Posterior vena cava (tissue), 2 donors: Measurements from ENCODE around the gene RAB3A. TPM values are rescaled to one million over a fixed set of nuclear protein-coding genes. Genes with fewer than 3 reads are reported as not detected.

Source experiments
- DNase-seq: peaks from one replicate; pipeline ENCODE4 v3.0.0-alpha.2; 2020; ENCODE audit warnings: low spot score
- intact Hi-C, 2 donors: fragments of 100-400 bp; cut with DNase I; formaldehyde crosslinking; loops; one replicate each; pipeline versions ENCODE4 v1.14.1 to v1.14.2; 2022 to 2023
- total RNA-seq, 2 donors: library from RNA; stranded (reverse); fragmentation: NEBNext Ultra II Directional; extraction: Animal tissue kit (Norgen Biotek cat#: 25700); gene quantifications; one replicate each; pipeline ENCODE4 v1.2.1, GENCODE V29; 2021
- donor health status: DM: yes; HTN: yes; CAD: no.
- donor health status: DM: yes; HTN: yes; CAD: no.

RAB3A gene
- total RNA-seq, 2 donors from 2014 or later: 1.9 to 2.9 TPM

- no peak for DNase-seq
- intact Hi-C loops: loop anchor here in 1 of 2 donors (10.0 kb wide), 1 partner anchor 50 kb away; a partner anchor contains a TSS
Observed at GRCh38 chr19:18204394-18205199, 755 bp upstream of the RAB3A start.

DNA sequence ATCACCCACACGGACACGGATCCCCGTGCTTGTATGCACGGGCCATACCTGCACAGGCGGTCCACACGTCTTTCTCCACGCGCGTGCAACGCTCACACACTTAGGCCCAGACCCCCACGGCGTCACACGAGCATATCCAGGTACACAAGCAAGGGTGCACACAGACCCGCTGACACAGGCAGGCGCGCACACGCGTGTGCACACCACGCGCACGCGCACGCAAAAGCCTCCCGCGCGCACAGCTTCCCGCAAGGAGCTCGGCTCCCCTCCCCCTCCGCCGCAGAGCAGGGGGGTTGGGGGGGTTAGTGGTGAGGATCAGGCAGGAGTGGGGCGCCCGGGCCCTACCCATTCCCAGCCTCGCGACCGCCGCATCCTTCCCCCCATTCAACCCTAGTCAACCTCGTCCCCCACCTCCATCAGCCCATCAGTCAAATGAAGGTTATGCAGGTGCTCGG, 407 bp downstream of the RAB3A start:
- DNase-seq: peak; percentile 88

DNA sequence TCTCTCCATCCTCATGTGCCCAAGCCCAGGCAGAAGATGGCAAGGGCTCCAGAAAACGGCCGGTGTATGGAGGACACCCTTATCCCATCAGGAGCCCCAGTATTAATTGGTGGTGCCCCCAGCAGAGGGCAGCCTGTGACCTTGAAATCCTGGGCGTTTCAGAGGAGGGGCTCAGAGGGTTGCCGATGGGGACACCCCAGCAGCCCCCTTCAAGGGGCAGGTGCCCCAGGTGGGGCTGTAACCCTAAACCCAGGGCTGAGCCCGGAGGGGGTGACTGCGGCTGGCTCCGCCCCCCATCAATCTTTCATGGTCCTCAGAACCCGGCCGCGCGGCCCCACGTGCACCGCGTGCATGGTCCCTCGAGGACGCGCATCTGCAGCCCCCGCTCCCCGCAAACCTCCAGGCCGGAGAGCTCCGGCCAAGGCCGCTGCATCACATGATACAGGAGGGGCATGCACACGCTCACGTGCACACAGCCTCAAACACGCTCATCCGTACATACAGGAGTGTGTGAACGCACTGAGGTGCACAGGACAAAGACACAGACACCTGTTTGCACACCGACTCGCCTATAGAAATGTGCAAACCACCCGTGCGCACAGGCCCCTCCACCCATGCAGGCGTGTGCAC, 949 bp downstream of the RAB3A start:
- intact Hi-C loops: loop anchor here in 1 of 2 donors (10.0 kb wide), 1 partner anchor 52 kb away; a partner anchor contains a TSS
- DNase-seq: peak; percentile 85

More for the DNA sequence above, 407 bp downstream of the RAB3A start:
- intact Hi-C loops: loop anchor here in 1 of 2 donors (10.0 kb wide), 1 partner anchor 51 kb away; a partner anchor contains a TSS

GRCh38 chr19:18202397-18202777, 1.5 kb downstream of the RAB3A start:
- intact Hi-C loops: loop anchor here in 1 of 2 donors (10.0 kb wide), 1 partner anchor 52 kb away; a partner anchor contains a TSS
- DNase-seq: no peak

DNA sequence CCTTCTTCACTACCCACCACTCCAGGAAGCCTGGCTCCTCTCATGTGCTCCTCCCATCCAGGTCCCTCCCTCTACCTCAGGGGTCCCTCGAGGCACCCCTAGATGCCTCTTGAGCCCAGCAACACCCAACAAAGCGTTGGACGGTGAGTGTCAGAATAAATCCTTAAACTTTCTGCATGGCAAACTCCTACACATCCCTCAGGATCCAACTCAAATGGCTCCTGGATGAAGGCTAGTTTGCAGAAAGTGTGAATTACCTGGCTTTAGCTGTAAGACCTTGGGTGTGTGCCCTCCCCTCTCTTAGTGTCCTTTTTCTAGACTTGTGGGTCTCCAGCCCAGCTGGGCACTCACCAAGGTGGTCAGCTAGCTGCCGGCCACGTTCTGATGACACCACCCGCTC, 5.5 kb downstream of the RAB3A start:
- intact Hi-C loops: loop anchor here in 1 of 2 donors (5.0 kb wide), 1 partner anchor 129 kb away; no protein-coding TSS in a partner anchor
- no peak for DNase-seq

GRCh38 chr19:18197941-18198340, 5.9 kb downstream of the RAB3A start:
- DNase-seq: no peak
- intact Hi-C loops: loop anchor here in 1 of 2 donors (5.0 kb wide), 1 partner anchor 129 kb away; no protein-coding TSS in a partner anchor

DNA sequence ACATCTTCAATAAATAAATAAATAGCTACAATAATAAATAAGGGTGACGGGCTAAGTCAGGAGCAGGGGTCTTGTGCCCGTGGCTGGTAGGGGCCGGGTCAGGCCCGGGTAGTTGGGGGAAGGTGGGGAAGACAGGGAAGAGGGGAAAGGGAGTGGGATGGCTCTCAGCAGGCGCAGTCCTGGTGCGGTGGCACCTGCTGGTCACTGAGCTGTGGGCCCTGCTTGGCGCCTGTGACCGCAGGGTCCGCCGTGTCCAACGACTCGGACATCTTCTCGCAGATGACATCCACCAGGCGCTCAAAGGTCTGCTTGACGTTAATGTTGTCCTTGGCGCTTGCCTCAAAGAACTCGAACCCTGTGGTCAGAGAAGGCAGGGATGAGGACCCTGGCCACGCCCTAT, 6.5 kb downstream of the RAB3A start:
- intact Hi-C loops: loop anchor here in 1 of 2 donors (5.0 kb wide), 1 partner anchor 130 kb away; no protein-coding TSS in a partner anchor
- no peak for DNase-seq

DNA sequence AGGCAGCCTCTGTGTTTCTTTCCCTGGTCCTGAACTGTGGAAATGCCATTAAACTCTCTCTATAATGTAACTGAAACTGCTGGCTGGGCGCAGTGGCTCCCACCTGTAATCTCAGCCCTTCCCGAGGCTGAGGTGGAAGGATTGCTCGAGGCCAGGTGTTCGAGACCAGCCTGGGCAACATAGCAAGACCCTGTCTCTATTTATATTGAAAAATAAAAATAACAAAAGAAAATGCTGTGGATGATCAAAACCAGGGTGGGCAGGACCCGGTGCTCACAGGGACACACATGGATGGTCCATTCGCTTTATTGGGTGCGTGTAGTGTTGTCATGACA, 7.4 kb downstream of the RAB3A start:
- intact Hi-C loops: loop anchor here in 1 of 2 donors (5.0 kb wide), 1 partner anchor 131 kb away; no protein-coding TSS in a partner anchor
- DNase-seq: no peak

DNA sequence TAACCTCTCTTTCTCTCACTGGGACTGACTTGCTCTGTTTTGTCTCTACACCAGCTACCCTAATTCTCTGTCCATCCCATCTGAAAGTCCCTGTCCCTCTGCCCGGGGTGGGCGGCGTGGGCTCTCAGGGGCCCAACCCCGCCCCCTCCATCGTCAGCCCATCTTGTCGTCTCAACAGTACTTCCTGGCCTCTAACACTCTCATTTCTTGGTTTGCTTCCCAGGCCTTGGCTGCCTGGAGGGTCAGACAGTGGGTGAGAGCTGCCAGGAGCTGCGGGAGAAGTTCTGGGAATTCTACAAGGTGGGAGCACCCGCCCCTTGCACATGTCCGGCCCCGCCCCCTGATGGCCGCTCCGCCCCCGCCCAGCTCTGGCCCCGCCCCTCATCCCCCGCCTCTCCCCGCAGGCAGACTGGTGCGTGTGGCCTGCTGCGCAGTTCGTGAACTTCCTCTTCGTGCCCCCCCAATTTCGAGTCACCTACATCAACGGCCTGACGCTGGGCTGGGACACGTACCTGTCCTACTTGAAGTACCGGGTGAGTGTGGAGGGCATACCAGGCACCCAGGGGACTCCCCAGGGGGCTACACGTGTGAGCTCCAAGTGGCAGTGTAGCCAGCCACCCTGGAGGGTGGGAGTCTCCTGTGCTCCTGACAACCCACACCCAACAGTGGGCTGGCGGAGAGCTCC, 9.1 kb downstream of the RAB3A start:
- intact Hi-C loops: loop anchor here in 1 of 2 donors (5.0 kb wide), 1 partner anchor 133 kb away; no protein-coding TSS in a partner anchor
- peak; percentile 84 for DNase-seq

- intact Hi-C loops: no loop called here
- no peak for DNase-seq
Observed at GRCh38 chr19:18194181-18194530, 9.7 kb downstream of the RAB3A start.

DNA sequence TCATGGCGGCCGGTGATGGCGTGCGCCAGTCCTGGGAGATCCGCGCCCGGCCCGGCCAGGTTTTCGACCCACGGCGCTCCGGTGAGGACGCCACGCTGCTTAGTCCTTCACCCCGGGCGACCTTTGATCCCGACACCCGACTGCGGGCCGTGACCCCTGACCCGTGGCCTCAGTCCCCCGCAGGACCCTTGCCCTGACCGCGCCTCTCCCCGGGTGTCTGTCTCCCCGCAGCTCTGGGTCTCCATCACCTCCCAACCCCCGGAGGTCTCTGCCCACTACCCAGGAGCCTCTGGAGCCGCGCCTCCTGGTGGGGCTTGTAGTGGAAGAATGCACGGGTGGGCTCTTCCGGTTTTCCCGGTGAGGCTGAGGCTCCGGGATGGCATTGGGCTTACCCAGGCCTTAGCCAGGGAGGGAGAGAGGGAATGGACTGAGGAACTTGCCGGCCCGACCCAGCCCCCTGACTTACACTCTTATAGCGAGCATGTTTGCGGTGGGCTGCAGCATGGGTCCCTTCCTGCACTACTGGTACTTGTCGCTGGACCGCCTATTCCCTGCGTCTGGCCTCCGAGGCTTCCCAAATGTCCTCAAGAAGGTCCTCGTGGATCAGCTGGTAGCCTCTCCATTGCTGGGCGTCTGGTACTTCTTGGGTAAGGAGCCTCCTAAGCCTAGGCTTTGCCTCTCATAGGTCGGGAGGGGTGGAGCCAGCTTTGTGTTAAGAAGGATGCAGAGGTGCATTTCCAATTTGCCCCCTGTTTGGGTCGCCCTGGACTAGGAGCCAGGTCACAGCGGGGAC, 10.3 kb downstream of the RAB3A start:
- no peak for DNase-seq
- intact Hi-C loops: no loop called here

DNA sequence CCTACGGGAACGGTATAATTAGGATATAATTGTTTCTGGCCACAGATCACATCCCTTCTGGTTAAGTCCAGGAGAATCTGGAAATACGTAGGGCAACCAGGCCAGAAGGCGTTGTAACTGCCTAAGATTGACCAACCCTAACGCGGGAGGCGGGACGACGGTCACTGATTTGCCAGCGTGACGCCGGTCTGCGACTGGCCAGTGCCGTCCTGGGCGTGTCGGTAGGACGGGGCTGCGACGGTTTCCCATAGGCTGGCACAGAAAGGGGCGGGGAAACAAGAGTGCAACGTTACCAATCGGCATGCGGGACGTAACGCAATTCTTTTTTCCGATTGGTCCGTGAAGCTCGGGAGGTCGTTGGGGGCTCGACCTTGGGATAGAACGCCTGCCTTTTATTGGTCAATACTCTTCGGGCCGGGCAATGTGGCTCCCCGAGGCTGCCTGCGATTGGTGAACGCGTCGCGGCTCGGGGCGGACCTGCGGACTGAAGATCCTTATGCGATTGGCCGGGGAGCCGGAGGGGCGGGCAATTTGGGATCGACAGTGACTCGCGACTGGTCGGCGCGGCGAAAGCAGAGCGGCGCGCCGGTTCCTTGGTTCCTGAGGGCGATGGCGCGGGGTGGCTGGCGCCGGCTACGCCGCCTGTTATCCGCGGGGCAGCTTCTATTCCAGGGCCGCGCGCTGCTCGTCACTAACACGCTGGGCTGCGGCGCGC, 11.0 kb downstream of the RAB3A start, which contains the start of gene MPV17L2:
Gene MPV17L2, plus strand, starts transcription at position 546 of the 715 bp plus-strand sequence. Its CDS starts 64 bp downstream, at position 610.
- DNase-seq: peak; percentile 100
- intact Hi-C loops: no loop called here

DNA sequence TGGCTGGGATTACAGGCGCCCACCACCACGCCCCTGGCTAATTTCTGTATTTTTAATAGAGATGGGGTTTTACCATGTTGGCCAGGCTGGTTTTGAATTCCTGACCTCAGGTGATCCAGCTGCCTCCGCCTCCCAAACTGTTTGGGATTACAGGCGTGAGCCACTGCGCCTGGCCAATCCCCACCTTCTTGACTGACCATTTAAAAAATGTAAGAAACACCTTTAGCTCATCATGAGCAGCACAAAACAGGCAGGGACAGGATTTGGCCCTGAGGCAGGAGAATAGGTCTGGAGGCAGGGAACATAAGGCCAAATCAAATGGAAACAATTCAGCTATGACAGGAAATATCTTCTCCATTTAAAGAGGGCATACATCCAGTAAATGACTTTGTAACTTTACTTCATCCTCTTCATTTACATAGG, 12.2 kb downstream of the RAB3A start:
- intact Hi-C loops: no loop called here
- no peak for DNase-seq

GRCh38 chr19:18190278-18190677, 13.6 kb downstream of the RAB3A start:
- no peak for DNase-seq
- intact Hi-C loops: no loop called here

DNA sequence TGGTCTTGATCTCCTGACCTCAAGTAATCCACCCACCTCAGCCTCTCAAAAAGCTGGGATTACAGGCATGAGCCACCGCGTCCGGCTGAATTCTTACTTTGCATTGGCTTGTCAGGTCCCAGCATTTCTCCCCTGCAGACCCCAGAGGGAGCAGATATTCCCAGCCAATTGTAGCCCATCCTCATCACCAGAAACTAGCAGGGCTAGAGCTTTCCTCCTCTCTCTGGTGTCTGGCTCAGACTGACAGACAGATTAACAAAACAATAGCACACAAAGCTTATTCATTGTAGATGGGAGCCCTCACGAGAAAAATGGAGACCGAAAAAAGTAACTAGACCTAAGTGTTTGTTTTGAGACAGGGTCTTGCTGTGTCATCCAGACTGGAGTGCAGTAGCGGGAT, 18.3 kb downstream of the RAB3A start:
- no peak for DNase-seq
- intact Hi-C loops: no loop called here

DNA sequence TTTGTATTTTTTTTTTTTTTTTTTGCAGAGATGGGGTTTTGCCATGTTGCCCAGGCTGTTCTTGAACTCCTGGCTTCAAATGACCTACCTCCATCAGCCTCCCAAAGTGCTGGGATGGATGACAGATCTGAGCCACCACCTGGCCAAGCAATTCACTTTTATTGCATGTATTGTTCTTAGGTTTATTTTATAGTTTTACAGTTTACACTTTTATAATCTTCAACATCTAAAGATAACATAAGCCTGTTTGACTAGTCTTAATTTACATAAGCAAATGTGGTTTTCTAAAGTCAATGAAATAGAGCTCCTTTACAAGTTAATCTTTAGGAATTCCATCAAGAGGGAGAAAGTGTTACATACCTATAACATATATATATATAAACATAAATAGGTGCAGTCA, 20.3 kb downstream of the RAB3A start:
- DNase-seq: no peak
- intact Hi-C loops: no loop called here

- no peak for DNase-seq
- intact Hi-C loops: no loop called here
Observed at GRCh38 chr19:18179957-18180356, 23.9 kb downstream of the RAB3A start.
